ENCODE data around the gene HCFC1R1.

Gene HCFC1R1

DNA sequence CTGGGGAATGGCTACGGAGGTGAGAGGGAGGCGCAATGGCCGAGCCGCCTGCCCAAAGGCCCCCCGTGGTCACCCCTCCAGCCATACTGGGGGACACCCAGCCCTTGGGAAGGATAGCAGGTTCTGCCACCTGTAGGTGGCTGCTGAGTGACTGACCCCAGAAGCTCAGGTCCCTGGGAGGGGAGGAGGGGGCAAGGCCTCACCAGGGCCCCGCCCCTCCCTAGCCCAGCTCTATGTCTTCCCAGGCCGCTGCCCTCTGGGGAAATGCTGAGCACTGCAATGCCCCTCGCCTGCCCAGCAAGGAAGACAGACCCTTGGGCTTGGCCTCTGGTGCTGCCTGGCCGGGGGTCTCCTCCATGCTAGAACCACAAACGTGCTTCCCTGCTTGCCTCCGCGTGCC lies 22.4 kb downstream of the HCFC1R1 start:
- no peak for DNase-seq (ENCODE audit: low read depth, low spot score)

DNA sequence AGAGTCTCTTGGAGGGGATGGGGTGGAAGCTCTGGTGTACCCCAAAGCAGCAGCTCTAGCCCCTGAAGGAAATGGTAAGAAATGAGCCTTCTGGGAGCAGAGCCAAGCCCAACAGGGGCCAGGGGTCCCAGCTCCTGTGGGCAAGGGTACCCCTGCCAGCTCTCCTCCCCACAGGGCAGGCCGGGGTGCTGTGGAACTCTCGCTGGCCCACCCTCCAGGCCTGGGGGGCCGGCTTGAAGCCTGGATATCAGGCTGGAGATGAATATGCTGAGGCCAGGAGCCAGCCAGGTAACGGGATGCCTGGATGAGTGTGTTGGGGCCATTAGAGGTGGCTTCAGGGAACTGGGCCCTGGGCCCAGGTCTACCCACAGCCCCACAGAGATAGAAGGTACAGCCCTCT lies 23.2 kb downstream of the HCFC1R1 start:
- DNase-seq (ENCODE audit: low read depth, low spot score), result no peak

DNA sequence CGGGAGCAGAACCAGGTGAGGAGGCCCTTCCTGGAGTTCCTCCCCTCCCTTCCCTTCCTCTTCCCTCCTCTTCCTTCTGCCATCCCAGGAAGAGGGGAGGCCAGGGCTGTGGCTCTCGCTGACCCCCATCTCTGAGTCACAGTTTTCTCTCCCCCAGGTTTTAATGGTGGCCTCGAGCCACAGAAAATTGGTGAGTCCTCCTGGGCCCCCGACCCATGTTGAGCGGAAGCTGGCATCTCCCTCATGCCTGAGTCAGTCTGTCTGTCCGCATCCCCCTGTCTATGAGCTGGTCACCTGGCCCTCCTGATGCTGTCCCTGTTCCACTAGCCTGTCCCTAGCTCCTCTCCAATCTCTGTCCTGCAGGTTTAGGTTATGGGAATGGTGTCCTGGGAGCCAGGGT lies 23.8 kb downstream of the HCFC1R1 start:
- DNase-seq (ENCODE audit: low read depth, low spot score), result no peak

DNA sequence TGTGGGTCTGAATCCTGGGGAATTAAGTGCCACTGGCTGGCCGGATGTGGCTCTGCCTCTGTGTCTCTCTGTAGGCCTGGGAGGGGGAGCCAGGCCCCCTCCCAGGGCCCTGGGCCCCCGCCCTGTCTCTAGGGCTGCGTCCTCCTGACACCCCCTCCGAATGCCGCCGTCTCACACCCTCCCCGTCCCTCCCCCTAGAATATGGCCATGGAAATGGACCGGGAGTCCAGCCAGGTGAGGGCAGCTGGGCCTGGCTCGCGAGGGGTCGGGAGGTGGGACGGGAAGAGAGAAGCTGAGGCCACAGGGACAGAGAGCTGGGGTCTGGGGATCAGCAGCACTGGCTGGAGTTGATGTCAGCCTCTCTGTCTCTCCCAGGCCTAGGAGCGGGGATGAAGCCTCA lies 27.4 kb downstream of the HCFC1R1 start:
- no peak for DNase-seq (ENCODE audit: low read depth, low spot score)

GRCh38 chr16:2992383-2993081 lies 31.2 kb downstream of the HCFC1R1 start:
- no peak for DNase-seq (ENCODE audit: low read depth, low spot score)

DNA sequence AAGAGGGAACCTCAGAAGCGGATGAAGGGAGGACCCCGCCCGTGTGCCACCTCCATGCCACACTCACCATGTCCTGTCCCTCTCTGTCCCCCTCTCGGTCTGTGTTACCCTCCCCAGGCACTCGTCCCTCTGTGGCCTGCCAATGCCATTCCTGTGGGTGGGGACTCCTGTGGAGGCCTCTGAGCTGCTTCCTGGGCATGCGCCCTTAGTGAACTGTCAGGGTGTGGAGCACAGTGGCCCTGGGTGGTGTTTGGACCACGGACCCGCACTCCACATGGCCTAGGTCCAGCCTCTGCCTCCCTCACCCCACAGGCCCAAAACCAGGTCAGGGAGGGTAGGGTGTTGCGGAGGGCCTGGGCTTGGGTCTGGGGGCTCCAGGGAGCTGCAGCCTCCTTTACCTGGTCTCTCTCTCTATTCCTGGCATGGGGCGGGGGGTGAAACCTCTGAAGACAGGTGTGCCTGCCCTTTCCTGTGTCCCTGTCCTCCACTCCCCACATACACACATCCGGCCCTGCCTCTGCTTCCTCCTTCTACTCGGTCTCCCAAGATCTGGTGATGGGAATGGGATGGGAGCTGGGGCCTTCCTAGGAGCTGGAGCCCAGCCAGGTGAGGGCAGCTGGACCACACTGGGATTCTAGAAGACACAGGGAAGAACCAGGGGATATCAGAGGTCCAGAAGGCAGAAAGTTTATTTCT lies 32.0 kb downstream of the HCFC1R1 start:
- DNase-seq (ENCODE audit: low read depth, low spot score), result no peak

DNA sequence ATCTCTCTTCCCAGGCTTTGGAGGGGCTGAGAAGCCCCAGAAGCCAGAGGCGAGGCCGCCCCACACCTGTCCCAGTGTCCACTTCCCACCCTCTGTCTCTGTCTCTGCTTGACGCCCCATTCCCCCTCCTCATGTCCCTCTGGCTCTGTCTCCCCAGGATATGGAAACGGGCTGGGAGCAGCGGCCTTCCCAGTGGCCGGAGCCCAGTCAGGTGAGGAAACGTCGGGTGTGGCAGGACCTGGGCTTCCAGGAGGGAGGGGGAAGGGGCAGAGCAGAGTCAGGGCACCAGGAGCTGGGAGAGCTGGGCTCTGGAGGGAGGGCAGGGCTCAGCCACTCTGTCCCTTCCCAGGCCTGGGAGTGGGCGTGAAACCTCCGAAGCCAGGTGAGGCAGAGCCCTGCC lies 32.9 kb downstream of the HCFC1R1 start:
- DNase-seq (ENCODE audit: low read depth, low spot score), result no peak

GRCh38 chr16:2988590-2989099 lies 35.1 kb downstream of the HCFC1R1 start:
- no peak for DNase-seq (ENCODE audit: low read depth, low spot score)

GRCh38 chr16:2987833-2988232 lies 35.9 kb downstream of the HCFC1R1 start:
- DNase-seq (ENCODE audit: low read depth, low spot score), result no peak

DNA sequence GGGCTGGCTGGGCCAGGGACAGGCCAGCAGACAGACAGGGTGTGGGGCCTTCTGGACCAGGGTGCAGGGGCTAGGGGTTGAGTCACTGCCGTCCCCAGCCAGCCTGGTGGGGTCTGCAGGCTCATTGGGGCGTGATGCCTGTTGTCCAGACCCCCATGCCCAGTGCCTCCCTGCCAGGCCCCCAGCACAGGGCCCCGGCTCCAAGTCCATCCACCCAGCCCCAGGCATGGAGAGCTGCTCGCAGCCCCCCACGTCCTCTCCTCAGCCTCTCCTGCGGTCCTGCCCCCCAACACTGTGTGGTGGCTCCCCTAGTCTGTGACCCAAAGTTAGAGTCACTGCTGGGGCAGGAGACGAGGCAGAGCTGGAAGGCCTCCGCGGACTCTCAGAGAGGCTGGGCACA lies 36.5 kb downstream of the HCFC1R1 start:
- no peak for DNase-seq (ENCODE audit: low read depth, low spot score)

DNA sequence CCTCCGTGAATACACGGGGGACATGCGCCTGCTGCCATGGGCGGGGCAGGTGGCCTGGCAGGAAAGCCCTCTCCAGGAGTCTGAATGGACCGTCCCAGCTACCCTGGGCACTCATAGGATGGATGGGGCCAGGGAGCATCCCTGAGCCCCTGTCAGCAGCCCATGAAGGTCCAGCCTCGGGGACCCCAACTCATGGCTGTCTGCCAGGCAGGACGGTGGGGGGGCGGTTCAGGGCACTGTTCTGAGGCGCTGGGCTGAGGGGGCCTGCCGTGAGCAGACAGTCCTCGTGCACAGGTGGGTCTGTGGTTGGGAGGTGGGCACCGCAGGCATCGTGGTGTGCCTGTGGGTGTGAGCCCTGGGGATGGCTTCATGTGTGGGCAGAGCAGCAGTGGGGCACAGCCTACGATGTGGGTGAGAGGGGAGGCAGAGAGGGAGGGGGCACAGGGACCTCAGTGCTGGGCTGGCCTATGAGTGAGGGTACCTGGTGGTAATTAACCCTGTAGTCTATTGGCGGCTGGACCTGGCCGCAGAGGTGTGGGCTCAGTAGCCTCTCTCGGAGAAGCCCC lies 37.0 kb downstream of the HCFC1R1 start:
- DNase-seq (ENCODE audit: low read depth, low spot score), result no peak

DNA sequence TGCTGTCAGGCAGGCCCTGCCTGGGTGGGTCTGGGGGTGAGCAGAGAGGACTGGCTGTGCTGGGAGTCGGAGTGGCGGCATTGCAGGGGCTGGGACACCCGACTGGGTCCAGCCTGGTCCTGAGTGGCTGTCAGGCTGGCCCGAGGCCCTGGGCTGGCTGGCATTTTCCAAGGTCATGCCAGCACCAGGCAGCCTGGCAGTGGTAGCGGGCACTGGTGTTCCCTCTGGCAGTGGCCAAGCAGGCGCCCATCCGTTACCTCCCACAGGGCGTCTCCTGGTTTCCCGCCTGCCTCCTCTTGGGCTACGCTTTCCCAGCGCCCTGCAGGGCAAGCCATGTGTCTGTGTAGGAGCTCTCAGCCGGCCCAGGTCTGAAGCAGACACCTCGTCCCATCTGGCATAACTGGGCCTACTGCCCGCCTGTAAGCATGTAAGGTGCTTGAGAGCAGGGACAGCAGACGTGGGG lies 37.8 kb downstream of the HCFC1R1 start:
- no peak for DNase-seq (ENCODE audit: low read depth, low spot score)

DNA sequence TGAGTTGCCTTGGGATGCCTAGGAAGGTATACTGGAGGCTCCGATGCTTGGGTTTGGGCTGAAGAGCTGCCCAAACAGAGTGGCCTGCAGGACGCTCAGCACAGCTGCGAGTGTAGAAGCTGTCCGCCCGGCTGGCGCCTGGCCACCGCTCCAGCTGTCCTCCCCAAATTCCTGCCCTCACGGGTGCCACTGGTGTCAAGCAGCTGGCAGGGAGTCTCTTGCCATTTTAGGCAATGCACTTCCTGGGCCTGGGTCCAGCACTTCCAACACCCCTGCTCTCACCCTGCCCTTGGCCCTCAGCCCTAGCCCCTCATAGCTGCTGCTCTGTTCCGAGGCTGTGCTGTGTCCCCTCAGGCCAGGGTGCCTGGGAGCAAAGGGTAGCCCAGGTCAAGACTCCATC lies 38.3 kb downstream of the HCFC1R1 start:
- no peak for DNase-seq (ENCODE audit: low read depth, low spot score)

DNA sequence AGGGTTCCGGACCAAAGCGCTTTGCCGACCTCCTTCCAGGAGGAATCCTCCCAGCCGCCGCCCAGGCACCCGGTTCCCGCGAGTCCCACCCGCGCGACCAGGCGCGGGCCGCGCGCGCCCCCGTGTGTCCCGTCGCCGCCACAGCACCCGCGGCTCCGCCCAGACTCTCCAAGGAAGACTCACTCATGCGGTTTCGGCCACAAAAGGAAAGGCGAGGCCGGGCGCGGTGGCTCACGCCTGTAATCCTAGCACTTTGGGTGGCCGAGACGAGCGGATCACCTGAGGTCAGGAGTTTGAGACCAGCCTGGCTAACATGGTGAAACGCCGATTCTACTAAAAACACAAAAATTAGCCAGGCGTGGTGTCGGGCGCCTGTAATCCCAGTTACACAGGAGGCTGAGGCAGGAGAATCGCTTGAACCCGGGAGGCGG lies 40.0 kb downstream of the HCFC1R1 start:
- DNase-seq (ENCODE audit: low read depth, low spot score), result peak; percentile 40

GRCh38 chr16:2982402-2982801 lies 41.3 kb downstream of the HCFC1R1 start:
- DNase-seq (ENCODE audit: low read depth, low spot score), result no peak

DNA sequence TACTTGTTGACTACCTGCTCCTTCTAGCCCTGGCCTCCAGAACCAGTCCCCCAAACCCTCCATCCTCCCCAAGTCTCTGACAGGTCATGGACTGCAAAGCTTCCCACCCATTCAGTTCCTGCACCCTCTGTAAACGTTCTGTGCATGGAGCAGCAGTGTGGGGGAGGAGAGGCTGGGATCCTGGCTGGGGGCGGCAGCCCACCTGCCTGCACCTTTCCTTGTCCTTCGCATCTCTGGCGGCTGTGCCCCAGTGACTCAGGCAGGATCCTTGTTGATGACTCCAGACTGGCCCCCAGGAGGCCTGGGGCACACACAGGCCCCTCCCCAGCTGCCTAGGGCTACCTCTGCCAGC lies 41.9 kb downstream of the HCFC1R1 start:
- no peak for DNase-seq (ENCODE audit: low read depth, low spot score)

DNA sequence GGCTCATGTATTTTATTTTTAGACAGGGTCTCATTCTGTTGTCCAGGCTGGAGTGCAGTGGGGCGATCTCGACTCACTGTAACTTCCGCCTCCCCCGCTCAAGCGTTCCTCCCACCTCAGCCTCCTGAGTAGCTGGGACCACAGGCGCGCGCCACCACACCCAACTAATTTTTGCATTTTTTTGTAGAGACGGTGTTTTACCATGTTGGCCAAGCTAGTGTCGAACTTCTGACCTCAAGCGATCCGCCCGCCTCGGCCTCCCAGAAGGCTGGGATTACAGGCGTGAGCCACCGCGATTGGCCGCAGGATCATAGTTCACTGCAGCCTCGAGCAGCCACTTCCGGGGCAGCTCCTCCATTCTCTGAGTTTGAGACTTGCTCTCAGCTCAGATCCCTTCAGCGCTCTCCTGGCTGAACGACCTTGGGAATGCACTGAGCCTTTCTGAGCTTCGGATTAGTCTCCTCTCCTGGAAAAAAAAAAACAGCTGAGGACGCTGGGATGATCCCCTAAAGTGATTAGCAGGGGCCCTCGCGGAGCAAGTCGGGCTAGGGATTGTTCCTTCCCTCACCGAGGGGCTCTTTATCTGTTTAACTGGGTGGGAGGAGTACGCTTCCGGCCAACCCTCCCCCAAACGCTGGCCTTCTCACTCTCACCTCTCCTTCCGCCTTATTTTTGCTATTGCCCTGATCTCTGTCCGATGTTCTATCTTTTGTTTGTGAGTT lies 42.4 kb downstream of the HCFC1R1 start:
- no peak for DNase-seq (ENCODE audit: low read depth, low spot score)

DNA sequence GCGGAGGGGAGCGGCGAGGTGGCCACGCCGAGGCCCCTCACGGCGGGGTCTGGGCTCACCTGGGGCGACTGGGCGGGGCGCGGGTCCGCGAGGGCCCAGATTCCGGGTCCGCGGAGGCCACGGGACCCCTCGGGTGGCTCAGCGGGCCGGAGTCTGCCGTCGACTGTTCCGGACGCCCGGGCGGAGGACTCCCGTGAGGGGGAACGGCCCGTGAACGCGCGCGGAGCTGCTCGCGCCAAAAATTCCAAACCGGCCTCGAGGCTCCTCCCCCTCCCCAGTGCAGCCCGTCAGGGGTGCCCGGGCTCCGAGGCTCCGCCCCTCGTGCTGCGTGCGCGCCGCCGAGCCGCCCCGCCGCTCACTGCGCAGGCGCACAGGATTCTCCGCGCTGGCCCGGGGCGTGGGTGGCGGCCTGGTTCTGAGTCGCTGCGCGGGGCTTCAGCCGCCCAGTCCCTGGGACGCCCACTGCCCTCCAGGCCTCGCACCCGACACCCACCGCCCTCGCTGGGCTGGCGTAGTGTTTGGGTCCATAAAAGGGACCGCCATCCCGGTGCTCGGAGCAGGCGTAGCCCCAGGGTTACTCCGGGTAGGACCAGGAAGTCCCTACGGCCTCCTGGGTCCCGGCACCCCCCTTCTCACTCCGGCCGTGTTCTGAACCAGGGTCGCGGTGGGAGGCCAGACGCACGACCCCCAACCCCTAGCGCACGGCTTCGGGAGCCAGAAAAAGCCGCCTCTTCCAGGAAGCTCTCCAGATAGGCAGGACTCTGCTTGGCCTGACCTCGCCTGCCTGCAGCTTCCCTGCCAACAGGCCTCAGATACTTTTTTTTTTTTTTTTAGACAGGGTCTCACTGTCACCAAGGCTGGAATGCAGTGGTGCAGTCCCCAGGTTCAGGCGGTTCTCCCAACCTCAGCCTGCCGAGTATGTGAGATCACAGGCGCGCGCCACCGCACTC lies 43.2 kb downstream of the HCFC1R1 start, which contains the start of gene PKMYT1:
Gene PKMYT1, minus strand, starts transcription at position 220 of the 950 bp plus-strand sequence. CDS start 789 bp downstream, outside the sequence.
- DNase-seq (ENCODE audit: low read depth, low spot score), result peak; percentile 88

DNA sequence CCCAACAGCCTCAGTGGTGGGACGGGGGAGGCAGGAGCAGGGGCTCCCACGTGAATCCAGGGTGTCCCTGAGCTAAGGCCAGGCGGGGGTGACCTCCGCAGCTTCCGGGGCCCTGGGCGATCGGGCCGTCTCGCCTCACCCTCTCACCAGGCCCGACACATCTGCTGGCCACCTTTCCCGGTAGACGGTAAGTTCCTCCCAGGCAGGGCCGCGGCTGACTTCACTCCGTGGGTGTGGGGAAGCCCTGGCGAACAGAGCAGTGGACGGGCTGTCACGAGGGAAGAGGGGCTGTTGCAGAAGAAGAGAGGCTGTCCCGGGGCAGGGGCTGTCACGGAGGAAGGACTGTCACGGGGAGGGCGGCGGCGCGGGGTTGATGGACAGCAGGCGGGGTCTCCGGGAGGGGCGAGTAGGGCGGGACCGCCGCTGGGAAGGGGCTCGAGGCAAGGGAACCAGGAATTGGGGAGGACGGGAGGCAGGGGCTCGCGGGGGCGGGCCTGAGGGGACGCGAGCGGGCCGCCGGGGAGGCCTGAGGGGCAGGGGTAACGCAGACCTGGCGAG lies 44.0 kb downstream of the HCFC1R1 start:
- DNase-seq (ENCODE audit: low read depth, low spot score), result no peak

DNA sequence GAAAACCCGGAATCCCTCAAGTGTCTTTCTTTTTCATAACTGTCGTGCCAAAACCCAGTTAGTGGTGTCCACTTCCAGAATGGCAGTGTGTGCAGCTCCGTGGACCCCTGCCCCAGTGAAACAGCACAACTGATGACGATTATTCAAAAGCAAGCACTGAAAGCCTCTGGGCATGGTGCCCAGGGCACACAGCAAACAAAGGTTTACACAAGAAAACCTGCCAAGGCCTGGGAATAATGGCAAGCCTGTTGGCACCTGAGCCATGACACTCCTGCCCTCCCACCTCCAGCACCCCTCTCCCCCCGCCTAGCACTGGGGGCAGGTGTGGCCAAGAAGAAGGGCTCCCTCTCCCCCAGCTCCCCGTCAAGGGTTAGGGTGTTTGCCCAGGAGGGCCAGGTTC lies 46.3 kb downstream of the HCFC1R1 start:
- DNase-seq (ENCODE audit: low read depth, low spot score), result no peak

- no peak for DNase-seq (ENCODE audit: low read depth, low spot score)
Measured at GRCh38 chr16:2976673-2977072, 47.1 kb downstream of the HCFC1R1 start.

Data from activated CD4-positive, CD25-positive, alpha-beta regulatory T cell treated with anti-CD3 and anti-CD28 coated beads, Interleukin-2, amount 50 U/mL, for 16 hours (primary cell).